Measurements from ENCODE around the gene ZBTB1.

The ZBTB1 gene

GRCh38 chr14:64493455-64493854, 11.1 kb upstream of the ZBTB1 start:
- no peak for TF ChIP-seq CTCF (IDR thresholded peaks at IDR 0.05; ENCODE audit: low read length, missing control alignments)
- no peak for DNase-seq (ENCODE audit: low read depth)
- no peak overlapping the region for H3K4me3 ChIP-seq (replicated peaks; ENCODE audit: low read depth, low read length)

DNA sequence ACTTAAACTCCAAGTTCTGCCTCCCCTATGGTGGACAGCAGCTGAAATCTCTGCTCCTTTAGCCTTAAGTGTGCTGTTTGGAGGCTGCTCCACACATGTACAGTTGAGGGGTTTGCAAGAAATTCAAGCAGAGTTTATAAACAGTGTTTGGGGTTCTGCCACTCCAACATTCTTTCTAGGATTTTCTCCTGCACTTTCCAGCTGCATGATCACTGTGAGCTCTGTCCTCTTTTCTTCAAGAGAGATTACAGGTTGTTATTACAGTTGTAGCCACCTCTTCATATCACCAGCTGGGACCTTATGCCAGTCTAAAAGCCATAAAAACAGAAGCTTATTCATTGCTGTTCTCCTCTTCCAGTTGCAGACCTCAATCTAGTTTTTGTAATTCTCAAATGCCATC, 9.3 kb upstream of the ZBTB1 start:
- no peak for TF ChIP-seq CTCF (IDR thresholded peaks at IDR 0.05; ENCODE audit: low read length, missing control alignments)
- DNase-seq (ENCODE audit: low read depth), result no peak
- H3K4me3 ChIP-seq (replicated peaks; ENCODE audit: low read depth, low read length), result no peak overlapping the region

GRCh38 chr14:64496764-64497163, 7.8 kb upstream of the ZBTB1 start:
- H3K4me3 ChIP-seq (replicated peaks; ENCODE audit: low read depth, low read length), result no peak overlapping the region
- no peak for TF ChIP-seq CTCF (IDR thresholded peaks at IDR 0.05; ENCODE audit: low read length, missing control alignments)
- DNase-seq (ENCODE audit: low read depth), result no peak

- peak; percentile 32 for DNase-seq (ENCODE audit: low read depth)
- no peak overlapping the region for H3K4me3 ChIP-seq (replicated peaks; ENCODE audit: low read depth, low read length)
- TF ChIP-seq CTCF (IDR thresholded peaks at IDR 0.05; ENCODE audit: low read length, missing control alignments), result no peak
These were observed 4.5 kb upstream of the ZBTB1 start for GRCh38 chr14:64500088-64500487.

- H3K4me3 ChIP-seq (replicated peaks; ENCODE audit: low read depth, low read length), result peak overlapping the region; percentile 76
- TF ChIP-seq CTCF (IDR thresholded peaks at IDR 0.05; ENCODE audit: low read length, missing control alignments), result peak; percentile 32
- peak; percentile 86 for DNase-seq (ENCODE audit: low read depth)
These were observed 3.0 kb upstream of the ZBTB1 start for GRCh38 chr14:64501411-64502171.

DNA sequence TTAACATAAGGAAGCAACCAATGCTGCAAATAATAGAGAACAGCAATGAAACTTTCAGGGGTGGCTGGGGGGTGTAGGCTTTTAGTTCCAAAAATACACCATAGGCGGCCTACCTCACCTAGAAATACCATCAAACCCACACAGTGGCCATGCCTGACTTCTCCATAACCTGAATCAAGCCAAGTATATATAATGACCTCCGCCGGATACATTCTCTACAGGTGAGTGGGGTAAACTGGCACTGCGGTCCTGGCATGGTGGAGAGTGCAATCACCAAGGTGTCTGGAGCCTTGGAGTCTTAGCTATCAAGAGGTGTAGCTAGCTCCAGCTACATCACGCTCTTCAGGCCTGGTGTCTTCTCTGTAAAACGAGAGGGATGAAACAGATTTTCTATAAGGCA, 2.1 kb upstream of the ZBTB1 start:
- DNase-seq (ENCODE audit: low read depth), result no peak
- TF ChIP-seq CTCF (IDR thresholded peaks at IDR 0.05; ENCODE audit: low read length, missing control alignments), result no peak
- peak overlapping the region; percentile 76 for H3K4me3 ChIP-seq (replicated peaks; ENCODE audit: low read depth, low read length)

- TF ChIP-seq CTCF (IDR thresholded peaks at IDR 0.05; ENCODE audit: low read length, missing control alignments), result no peak
- peak overlapping the region; percentile 76 for H3K4me3 ChIP-seq (replicated peaks; ENCODE audit: low read depth, low read length)
- peak; percentile 23 for DNase-seq (ENCODE audit: low read depth)
These were observed 1.6 kb upstream of the ZBTB1 start for GRCh38 chr14:64502887-64503433.
